ENCODE measurements around the gene TYW1.
"Not testable (repeated sequence)": the region's sequence is repeated elsewhere in the genome, so short reads cannot be mapped to it uniquely, and the experiment has no call there.

The TYW1 gene

DNA sequence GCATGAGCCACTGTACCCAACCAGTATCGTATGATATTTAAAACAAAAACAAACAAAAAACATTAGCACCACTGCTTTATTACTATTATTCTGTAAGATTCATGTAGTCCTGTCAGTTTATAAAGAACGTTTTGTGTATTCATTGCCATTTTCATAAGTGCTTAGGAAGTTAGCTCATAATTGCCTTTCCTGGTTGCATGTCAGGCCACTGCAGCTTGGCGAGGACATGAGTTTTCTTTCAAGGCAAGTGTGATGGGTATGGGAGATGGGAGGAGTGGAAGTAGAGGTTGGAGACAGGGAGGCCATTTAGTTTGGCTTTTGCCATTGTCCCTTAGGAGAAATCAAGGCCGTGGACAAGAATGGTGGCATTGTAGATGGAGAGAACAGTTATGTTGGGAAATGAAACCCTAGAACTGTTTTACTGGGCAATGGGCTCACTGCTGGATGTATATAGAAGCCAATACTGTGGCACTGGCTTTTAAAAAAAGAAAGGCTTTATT, 48.9 kb downstream of the TYW1 start:
- peak; percentile 37 for DNase-seq (ENCODE audit: low spot score)

DNA sequence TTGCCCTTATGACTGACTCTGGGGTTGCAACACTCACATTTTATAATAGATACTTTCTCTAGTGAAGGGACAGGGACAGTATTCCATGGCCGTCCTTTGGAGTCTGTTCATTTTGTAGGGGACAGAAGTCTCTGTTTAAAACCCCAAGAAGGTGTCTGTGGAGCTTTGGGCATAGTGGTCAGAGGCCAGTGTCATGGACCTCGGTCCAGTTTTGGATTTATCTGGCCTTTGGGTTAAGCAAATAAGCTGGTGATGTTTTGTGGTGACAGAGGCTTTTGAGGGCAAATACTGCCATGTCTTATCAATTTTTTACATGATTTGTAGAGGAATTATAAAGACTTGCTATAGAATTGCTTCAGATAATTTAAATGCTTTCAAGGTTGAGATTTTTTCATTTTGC, 50.2 kb downstream of the TYW1 start:
- DNase-seq (ENCODE audit: low spot score), result not testable (repeated sequence)

DNA sequence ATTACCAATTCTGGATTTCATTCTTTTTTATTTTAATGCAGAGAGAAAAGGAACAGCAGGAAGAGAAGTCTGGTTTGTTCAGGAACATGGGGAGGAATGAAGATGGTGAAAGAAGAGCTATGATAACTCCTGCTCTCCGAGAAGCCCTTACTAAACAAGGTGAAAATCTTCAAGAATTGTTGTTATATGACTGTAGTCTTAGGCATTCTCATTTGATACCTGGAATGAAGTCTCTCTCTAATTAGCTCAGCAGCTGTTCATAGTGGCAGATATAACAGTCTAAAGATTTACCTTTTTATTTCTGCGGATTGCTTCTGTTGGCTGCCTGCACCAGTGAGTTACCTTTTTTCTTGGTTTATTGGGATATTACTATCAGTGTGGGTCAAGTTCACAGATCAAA, 53.3 kb downstream of the TYW1 start:
- DNase-seq (ENCODE audit: low spot score), result not testable (repeated sequence)

DNA sequence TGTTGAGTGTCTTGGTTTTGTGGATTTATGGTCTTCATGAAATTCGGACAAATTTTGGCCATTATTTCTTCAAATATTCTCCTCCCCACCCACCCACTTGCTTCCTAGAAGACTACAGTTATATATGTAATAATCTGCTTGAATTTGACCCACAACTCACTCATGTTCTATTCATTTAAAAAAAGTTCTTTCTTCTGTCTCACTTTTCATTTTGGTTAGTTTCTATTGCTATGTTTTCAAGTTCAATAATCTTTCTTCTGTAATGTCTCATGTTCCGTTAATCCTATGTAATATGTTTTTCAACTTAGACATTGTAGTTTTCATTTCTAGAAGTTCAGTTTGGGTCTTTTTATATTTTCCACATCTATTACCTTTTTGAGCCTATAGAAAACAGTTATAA, 55.5 kb downstream of the TYW1 start:
- DNase-seq (ENCODE audit: low spot score), result not testable (repeated sequence)

DNA sequence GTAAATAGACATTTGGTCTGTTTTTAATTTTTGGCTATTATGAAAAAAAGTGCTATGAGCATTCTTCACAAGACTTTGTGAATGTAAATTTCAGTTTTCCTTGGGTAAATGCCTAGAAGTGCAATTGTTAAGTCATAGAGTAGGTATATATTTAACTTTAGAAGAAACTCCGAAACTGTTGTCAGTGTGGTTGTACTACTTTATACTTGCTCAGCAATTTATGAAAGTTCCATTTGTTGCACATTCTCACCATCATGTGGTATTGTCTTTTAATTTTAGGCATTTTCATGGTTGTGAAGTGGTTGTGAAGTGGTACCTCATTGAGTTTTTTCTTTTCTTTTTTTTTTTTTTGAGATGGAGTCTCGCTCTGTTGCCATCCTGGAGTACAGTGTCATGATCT, 60.0 kb downstream of the TYW1 start:
- DNase-seq (ENCODE audit: low spot score), result no peak

DNA sequence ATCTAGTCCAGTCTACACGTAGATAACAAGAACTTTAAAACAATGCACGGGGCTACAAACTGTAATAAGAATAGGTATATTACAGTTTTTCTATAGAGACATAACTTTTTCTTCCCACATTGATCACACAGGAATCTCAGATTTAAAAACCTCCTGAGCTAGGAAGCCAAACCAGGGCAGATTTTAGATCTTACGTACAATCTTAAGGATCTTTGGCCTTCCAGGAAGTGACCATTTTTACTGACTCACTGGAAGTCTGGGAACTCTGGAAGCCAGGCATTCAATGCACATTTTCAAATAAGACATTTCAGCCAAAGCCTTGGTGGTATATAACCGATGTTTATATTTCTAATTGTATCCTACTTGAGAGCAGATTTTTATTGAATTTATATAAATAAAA, 64.7 kb downstream of the TYW1 start:
- not testable (repeated sequence) for DNase-seq (ENCODE audit: low spot score)

DNA sequence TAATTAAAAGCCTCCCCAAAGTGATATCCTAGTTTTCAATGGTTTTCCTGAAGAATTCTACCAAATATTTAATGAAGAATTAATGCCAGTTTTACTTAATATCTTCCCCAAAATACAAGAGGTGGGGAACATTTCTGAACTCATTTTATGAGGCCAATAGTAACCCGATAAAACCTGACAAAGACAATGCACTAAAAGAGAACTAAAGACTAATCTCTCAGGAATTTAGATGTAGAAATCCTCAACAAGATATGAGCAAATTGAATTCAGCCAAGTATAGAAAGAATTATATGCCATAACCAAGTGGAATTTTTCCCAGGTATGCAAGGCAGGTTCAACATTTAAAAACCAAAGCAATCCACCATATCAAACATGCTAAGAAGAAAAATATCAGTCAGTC, 66.2 kb downstream of the TYW1 start:
- not testable (repeated sequence) for DNase-seq (ENCODE audit: low spot score)

DNA sequence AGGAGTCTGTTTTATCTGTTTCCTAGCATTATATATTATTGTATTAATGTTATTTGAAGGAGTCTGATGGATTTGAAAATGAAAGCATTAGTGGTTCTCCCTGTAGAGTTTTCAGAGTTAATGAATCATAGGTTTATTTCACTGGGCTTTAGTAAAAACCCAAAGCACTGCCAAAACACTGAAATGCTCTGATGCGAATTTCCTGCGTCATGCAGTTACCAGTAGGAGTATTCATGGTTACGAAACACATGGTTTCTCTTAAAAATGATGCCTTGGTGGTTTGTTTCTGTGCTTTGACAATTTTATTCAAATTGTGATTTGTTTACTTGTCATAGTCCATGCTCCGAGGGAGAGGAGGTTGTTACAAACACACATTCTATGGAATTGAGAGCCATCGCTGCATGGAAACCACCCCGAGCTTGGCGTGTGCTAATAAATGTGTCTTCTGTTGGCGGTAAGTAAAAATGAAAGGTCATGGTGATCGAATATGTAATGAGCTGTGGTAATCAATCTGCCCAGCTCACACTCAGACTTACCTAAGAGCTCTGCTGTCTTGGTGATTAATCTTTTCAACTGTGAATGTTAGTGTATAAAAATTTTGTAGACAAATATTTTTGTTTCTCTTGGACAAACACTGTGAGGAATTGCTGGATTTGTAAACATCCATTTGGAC, 70.5 kb downstream of the TYW1 start:
- not testable (repeated sequence) for DNase-seq (ENCODE audit: low spot score)

DNA sequence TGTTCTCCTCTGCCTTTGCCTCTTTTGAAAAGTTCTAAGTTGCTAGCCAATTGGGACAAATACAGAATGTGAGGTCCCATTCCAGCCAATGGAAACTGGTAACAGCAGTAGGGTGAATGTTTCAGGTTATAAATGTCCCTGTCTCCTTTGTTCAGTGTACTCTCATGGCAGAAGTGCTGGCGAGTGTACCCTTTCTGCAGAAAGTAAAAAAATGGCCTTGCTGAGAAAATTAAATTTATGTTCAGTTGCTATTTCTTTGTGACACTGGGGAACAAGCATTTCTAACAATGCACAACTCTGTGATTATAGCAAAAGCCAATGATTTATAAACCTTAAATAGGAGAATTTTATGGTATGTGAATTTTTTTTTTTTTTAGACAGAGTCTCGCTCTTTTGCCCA, 79.5 kb downstream of the TYW1 start:
- DNase-seq (ENCODE audit: low spot score), result not testable (repeated sequence)

DNA sequence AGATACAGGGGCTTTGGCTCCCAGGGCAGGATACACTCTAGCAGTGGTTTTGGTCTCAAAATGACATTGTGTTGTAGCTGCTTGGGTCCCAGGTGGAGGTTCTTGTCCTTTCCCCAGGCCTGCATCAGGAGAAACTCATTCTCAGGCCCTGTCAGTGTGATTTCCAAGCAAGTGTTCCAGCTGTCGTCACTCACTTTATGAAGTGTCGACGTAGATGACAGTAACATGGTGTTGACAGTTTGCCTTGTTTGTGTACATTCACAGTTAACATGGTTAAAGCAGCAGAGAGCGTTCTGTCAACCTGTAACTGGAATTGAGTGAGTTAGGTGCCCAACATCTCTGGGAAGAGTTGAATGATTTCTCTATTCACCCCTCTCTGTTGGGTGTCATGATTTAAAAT, 86.2 kb downstream of the TYW1 start:
- not testable (repeated sequence) for DNase-seq (ENCODE audit: low spot score)

DNA sequence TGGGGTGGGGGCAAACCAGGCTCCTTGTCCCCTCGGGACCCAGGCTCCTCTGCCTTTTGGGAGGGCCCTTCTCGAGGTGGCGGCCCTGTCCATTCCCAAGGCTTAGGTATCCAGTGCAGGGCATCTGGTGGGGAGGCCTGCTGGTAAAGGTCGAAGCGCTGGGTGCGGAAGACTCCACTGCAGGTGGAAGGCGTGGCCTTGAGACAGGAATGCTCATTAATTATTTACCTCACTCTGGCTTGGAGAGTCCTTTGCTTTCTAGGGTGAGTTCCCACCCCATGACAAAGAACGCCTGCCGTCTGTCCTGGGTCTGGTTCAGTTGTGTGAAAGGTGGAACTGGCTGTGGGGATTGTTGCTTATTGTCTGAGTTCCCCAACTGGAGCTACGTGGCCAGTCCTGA, 92.6 kb downstream of the TYW1 start:
- DNase-seq (ENCODE audit: low spot score), result not testable (repeated sequence)

DNA sequence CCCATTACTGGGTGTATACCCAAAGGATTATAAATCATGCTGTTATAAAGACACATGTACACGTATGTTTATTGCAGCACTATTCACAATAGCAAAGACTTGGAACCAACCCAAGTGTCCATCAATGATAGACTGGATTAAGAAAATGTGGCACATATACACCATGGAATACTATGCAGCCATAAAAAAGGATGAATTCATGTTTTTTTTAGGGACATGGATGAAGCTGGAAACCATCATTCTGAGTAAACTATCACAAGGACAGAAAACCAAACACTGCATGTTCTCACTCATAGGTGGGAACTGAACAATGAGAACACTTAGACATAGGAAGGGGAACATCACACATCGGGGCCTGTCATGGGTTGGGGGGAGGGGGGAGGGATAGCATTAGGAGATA, 94.4 kb downstream of the TYW1 start:
- not testable (repeated sequence) for DNase-seq (ENCODE audit: low spot score)

DNA sequence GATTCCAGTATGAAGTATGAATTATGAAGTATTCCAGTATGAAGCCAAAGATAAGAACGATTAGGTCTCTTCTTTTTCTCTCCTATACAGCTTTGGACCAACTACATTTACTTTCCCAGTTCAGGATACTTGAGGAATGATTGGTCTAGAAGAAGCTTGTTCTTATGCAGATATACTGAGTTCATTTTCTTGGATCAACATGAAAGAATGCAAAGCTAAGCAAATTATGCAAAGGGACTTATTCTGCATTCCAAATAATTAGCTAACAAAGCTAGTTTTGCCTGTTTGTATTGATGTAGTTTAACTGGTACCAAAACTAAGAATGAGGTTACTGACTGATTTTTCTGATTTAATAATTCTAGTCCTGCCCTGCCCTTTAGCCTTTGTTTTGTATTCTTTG, 101.4 kb downstream of the TYW1 start:
- DNase-seq (ENCODE audit: low spot score), result not testable (repeated sequence)

DNA sequence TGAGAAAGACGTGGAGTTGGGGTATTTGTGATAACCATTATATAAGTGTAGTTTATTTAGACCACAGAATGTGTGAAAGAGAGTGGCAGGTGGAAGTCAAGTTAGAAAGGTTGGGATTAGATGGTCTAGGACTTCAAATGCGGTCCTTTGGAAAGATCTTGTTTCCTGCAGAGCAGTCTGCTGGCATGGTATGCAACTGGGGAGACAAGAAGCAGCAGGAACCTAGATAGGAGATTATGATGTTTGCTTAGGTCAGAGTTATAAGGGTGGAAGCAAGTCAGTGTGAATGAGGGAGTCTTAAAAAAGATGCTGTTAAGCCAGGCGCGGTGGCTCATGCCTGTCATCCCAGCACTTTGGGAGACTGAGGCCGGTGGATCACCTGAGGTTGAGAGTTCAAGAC, 102.8 kb downstream of the TYW1 start:
- not testable (repeated sequence) for DNase-seq (ENCODE audit: low spot score)

DNA sequence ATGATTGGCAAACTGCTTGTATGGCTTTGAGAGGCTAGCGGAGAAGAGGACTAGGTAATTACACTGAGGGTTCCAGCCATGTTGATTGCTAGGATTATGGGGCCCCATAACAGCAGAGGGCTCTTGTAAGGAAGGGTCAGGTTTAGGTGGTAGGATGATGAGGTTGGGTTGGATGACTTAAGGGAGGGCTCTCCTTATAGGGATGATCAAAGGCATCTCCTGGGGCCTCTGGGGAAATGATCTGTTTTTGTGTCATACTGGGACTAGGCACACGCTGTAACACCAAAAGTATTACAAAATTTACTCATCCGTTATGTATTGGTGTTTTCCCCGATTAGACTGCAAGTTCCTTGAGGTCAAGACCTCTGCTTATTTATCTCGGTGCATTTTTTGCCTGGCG, 103.4 kb downstream of the TYW1 start:
- not testable (repeated sequence) for DNase-seq (ENCODE audit: low spot score)

DNA sequence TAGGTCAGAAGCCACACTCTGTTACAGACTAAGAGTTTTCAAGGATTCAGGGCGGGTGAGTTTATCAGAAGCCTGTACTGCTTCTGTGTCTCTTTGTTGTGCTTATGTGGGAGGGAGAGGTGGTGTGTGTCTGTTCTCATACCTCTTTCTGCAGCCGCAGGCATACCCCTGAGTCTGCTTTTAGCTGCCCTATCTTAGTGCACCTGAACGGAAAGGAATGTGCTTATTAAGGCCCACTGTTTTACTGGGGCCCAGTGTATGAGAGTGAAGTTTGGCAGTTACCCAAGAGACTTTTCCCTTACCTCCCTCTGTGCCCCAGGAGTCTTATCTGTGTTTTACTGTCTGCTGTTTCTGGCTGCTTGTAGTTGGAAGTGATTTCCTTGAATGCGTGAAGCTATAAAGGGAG, 104.3 kb downstream of the TYW1 start:
- no peak for DNase-seq (ENCODE audit: low spot score)

DNA sequence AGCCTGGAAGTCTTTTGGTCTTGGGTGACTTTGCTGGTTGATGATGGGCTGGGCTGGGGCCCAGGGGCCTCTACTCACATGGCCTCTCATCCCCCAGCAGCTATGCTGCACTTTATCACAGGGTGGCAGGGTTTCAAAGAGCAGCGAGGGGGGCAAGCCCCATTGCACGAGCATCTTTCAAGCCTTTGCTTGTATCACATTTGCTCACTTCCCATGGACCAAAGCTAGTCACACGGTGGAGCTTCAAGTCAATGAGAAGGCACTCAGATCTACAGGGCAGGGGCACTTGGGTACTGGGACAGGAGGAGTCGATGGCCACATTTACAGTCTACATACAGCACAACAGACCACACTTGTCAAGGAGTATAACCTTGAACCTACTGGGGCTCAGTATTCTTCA, 108.3 kb downstream of the TYW1 start:
- not testable (repeated sequence) for DNase-seq (ENCODE audit: low spot score)

DNA sequence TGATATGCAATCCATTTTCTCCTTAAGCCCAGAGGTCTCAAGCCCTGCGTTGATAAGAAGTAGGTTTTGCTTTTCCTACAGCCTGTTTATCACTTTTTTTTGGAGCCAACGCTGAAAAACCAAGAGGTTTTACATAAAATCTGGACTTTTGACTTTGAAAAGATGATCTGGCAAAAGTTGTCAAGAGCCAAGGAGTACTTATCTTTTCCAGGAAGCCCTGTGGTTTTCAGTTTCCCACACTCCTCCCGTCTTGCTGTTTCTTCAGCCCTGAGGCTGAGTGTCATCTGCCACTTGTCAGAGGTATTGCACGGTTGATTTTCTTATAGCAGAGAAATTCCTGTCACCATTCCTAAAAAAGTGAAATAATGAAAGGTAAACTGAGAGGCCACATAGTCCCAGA, 108.7 kb downstream of the TYW1 start:
- no peak for DNase-seq (ENCODE audit: low spot score)

DNA sequence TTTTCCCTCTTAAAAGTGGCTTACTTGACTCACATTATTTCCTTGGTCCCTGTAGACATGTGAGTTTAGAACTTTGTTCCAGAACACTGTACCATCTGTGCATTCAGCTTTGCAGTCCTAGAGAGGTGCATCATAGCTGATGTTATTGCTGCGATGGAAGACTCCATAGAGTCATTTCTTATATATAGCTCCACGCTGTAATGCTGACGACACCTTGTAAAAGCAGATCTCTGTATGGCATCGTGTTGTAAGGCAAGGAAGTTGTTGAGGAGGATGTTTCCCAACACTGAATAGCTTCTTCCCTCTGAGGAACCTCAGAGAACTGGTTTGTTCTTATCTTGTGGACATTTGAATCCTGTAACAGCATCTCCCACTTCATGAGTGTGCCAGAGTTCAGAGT, 109.6 kb downstream of the TYW1 start:
- not testable (repeated sequence) for DNase-seq (ENCODE audit: low spot score)

DNA sequence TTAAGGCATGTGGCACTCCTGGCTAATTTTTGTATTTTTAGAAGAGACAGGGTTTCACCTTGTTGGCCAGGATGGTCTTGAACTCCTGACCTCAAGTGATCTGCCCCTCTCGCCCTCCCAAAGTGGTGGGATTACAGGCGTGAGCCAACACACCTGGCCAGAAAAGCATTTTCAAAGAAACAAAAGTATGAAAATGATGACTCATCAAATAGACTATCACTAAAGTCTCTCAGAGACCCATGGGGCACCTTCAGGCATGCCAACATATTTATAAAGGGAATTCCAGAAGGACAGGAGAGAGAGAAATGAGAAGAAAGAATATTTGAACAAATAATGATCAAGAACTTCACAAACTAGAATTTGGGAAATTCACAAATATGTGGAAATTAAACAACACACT, 114.7 kb downstream of the TYW1 start:
- not testable (repeated sequence) for DNase-seq (ENCODE audit: low spot score)

DNA sequence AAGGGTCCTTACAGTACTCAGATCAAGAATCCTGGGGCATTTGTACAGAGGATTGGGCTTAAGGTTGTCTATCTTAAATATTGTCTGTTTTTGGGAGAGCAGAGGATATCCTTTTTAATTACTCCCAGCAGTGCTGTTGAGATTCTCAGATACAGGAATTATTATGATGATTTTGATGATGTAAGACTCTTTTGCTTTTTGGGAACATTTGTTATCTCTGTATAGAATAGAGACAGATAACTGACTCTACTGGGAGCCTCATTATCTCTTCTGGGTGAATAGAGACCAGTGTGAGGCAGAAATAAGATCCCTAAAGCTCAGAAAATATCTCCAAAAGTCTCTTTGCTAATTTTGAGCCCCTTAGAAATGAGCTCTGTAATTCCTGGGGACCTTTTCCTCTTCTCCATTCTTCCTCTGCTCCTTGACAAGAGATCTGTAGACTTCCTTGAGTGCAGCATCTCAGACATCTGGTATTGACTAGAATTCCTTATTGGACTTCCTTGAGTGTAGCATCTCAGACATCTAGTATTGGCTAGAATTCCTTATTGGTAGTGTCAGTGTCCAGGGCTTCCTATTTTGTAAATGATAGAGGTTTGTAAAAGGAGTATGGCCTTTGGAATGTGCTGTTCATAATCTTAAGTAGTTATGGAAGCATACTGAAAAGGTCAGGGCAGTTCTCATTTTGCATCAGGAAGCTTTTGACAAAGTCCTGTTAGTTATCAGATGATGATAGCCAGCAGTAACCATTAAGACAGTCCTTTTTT, 118.0 kb downstream of the TYW1 start:
- not testable (repeated sequence) for DNase-seq (ENCODE audit: low spot score)

DNA sequence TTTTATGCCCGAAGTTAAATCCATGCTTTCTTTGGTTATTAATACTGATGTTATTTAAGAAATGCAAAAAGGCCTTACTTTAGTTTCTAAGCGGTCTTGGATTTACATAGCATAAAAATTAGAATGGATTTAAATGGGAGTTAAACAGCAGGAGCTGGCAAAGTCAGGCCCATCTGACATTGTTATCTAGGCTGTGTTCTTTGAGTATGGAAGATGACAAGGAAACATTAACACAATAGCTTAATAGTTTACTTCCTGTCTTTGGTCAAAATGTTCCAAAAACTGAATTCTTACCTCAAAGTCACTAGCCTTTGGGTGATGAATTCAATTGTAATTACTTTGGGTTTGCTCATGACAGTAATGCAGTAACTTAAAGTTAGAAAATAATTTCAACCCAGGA, 123.9 kb downstream of the TYW1 start:
- not testable (repeated sequence) for DNase-seq (ENCODE audit: low spot score)

DNA sequence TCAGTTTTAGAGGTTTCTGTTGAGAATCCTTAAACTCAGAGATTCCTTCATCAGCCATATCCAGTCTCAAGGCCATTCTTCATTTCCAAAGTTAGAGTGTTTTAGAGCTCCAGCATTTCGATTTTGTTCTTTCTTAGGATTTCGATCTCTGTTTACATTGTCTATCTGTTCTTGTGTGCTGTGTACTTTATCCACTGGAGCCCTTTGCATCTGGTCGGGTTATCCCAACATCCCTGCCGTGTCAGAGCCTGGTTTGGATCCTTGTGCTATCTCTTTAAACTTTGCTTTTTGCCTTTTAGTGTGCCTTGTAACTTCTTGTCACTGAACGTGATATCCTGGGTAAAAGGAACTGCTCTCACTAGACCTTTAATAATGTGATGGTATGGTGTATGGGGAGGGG, 131.6 kb downstream of the TYW1 start:
- not testable (repeated sequence) for DNase-seq (ENCODE audit: low spot score)

Data from COLO829 (cell line).